Neuronal stem cell (in vitro differentiated cells): ENCODE results near the gene TSPAN14.

Experiments used
- DNase-seq: peaks from one replicate; pipeline ENCODE4 v3.0.0-alpha.2; 2013; ENCODE audit warnings: low spot score
- H2AFZ ChIP-seq: one replicate; pipeline ENCODE4 v1.6.1; 2013; ENCODE audit warnings: mild to moderate bottlenecking, low read length, inconsistent platforms
- H2AK5ac ChIP-seq: 2 replicates; pipeline ENCODE4 v1.6.1; 2013; ENCODE audit warnings: low read depth, mild to moderate bottlenecking, inconsistent platforms, low read length, moderate library complexity, mixed read lengths
- H2BK120ac ChIP-seq: 2 replicates; pipeline ENCODE4 v1.6.1; 2013; ENCODE audit warnings: low read depth, mild to moderate bottlenecking, inconsistent platforms, low read length, moderate library complexity, mixed read lengths
- H2BK12ac ChIP-seq: one replicate; pipeline ENCODE4 v1.6.1; 2013; ENCODE audit warnings: low read length, inconsistent platforms
- H2BK15ac ChIP-seq: 2 replicates; pipeline ENCODE4 v1.6.1; 2013; ENCODE audit warnings: mild to moderate bottlenecking, low read length, inconsistent platforms, mixed read lengths
- H2BK5ac ChIP-seq: one replicate; pipeline ENCODE4 v1.6.1; 2013; ENCODE audit warnings: inconsistent platforms, mild to moderate bottlenecking, low read length, moderate library complexity
- H3K14ac ChIP-seq: one replicate; pipeline ENCODE4 v1.6.1; 2013; ENCODE audit warnings: low read length, inconsistent platforms
- H3K18ac ChIP-seq: 2 replicates; pipeline ENCODE4 v1.6.1; 2013; ENCODE audit warnings: low read length, inconsistent platforms
- H3K23ac ChIP-seq: 2 replicates; pipeline ENCODE4 v1.6.1; 2013; ENCODE audit warnings: low read depth, mild to moderate bottlenecking, mixed read lengths, low read length, inconsistent platforms; ENCODE audit not compliant: poor library complexity
- H3K27ac ChIP-seq: replicated peaks from 3 replicates; pipeline ENCODE4 v1.5.1; 2013; ENCODE audit warnings: low read length, inconsistent platforms
- H3K27me3 ChIP-seq, 3 experiments: 2 replicates each; pipeline ENCODE4 v1.6.1; 2013; ENCODE audit warnings: low read length in 3 of 3, mild to moderate bottlenecking in 2 of 3, inconsistent platforms in 1 of 3, low read depth in 1 of 3, mixed read lengths in 1 of 3, moderate library complexity in 1 of 3; ENCODE audit not compliant: control insufficient read depth in 3 of 3, insufficient read depth in 3 of 3
- H3K36me3 ChIP-seq, 2 donors: replicated peaks in 1 of 2; 2 replicates each; pipeline ENCODE4 v1.6.1; 2013; ENCODE audit warnings: low read length in 2 of 2; ENCODE audit not compliant: control insufficient read depth in 2 of 2, insufficient read depth in 2 of 2
- H3K4ac ChIP-seq: 2 replicates; pipeline ENCODE4 v1.6.1; 2013; ENCODE audit warnings: inconsistent platforms, mild to moderate bottlenecking, low read length, moderate library complexity
- H3K4me1 ChIP-seq, 2 donors: 1 replicate in 1 of 2; 2 replicates in 1 of 2; pipeline ENCODE4 v1.6.1; 2013; ENCODE audit warnings: low read length in 2 of 2, low read depth in 1 of 2; ENCODE audit not compliant: control insufficient read depth in 2 of 2, insufficient read depth in 1 of 2
- H3K4me2 ChIP-seq: one replicate; pipeline ENCODE4 v1.6.1; 2013; ENCODE audit warnings: mild to moderate bottlenecking, low read length, inconsistent platforms; ENCODE audit not compliant: insufficient read depth, poor library complexity, severe bottlenecking
- H3K4me3 ChIP-seq, 2 donors: 2 replicates each; pipeline ENCODE4 v1.5.1; 2013; ENCODE audit warnings: low read length in 2 of 2, mild to moderate bottlenecking in 2 of 2, inconsistent platforms in 1 of 2, moderate library complexity in 1 of 2
- H3K79me1 ChIP-seq: one replicate; pipeline ENCODE4 v1.6.1; 2013; ENCODE audit warnings: low read depth, mild to moderate bottlenecking, inconsistent platforms, low read length, moderate library complexity
- H3K9ac ChIP-seq: one replicate; pipeline ENCODE4 v1.6.1; 2013; ENCODE audit warnings: mild to moderate bottlenecking, low read depth, low read length, inconsistent platforms; ENCODE audit not compliant: poor library complexity
- H3K9me3 ChIP-seq, 2 donors: replicated peaks in 1 of 2; 2 replicates each; pipeline versions ENCODE3 to v1.6.1; 2013; ENCODE audit warnings: low read length in 2 of 2, mild to moderate bottlenecking in 2 of 2, inconsistent platforms in 1 of 2, low read depth in 1 of 2, mixed read lengths in 1 of 2, moderate library complexity in 1 of 2; ENCODE audit not compliant: control insufficient read depth in 2 of 2, insufficient read depth in 1 of 2
- H4K8ac ChIP-seq: one replicate; pipeline ENCODE4 v1.6.1; 2013; ENCODE audit warnings: low read depth, mild to moderate bottlenecking, inconsistent platforms, low read length, moderate library complexity
- H4K91ac ChIP-seq: one replicate; pipeline ENCODE4 v1.6.1; 2013; ENCODE audit warnings: low read length, low read depth, mild to moderate bottlenecking, inconsistent platforms; ENCODE audit not compliant: poor library complexity
- WGBS, 2 donors: extraction: QIAGEN DNeasy Blood & Tissue Kit; methylation state at CpG; one replicate each; pipeline ENCODE4 v1.1.7; 2013; ENCODE audit warnings: missing lambda C conversion rate in 2 of 2, mixed read lengths in 1 of 2; ENCODE audit not compliant: insufficient read length in 2 of 2, insufficient replicate concordance in 1 of 2; ENCODE audit errors: extremely low coverage in 2 of 2; 5-methylcytosine and 5-hydroxymethylcytosine counted together

TSPAN14 gene

DNA sequence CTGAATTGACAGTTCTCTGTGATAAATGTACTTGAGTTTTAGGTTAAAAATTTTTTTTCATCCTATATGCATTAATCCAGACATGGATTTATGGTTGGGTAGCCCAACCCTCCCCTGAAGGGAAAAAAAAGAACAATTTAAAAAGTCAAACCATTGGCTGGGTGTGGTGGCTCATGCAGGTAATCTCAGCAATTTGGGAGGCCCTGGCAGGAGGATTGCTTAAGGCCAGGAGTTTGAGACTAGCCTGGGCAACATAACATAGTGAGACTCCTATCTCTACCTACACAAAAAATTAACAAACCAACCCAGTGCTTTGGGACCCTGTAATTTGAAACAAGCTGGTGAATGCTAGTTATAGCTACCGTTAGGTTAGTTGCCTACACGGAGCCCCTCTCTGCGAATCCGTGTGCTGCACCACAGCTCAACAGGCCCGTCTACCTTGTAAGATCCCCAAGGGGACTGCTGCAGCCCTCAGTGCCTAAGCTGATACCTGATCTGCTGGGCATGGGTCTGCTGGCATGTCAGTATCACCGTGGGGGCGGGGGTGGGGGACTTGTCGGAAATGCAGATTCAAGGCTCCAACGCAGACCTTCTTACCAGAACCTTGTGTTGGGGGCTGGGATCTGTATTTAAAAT is 32.8 kb downstream of the TSPAN14 start:
- H3K4me1 ChIP-seq, result peaks cover 17 to 28% of the 10 kb centered on the region in 2 donors
- no peak overlapping the region for H2AFZ ChIP-seq
- H3K14ac ChIP-seq, result peak overlapping the region; percentile 60
- no peak overlapping the region for H3K4me3 ChIP-seq
- H3K23ac ChIP-seq, result no peak overlapping the region
- H3K27ac ChIP-seq, result no peak overlapping the region
- DNase-seq, result no peak
- no peak overlapping the region for H2BK12ac ChIP-seq
- no peak overlapping the region for H2BK5ac ChIP-seq
- no peak overlapping the region for H2AK5ac ChIP-seq
- H2BK15ac ChIP-seq, result no peak overlapping the region
- H2BK120ac ChIP-seq, result no peak overlapping the region
- H3K4me2 ChIP-seq, result no peak overlapping the region
- H3K9me3 ChIP-seq, result peaks cover 0 to 2% of the 10 kb centered on the region in 2 donors
- H4K91ac ChIP-seq, result no peak overlapping the region
- H3K27me3 ChIP-seq, result no peaks in the 10 kb centered on the region
- H3K18ac ChIP-seq, result peak overlapping the region; percentile 76
- no peak overlapping the region for H3K9ac ChIP-seq
- peaks cover 18% of the 10 kb centered on the region for H3K79me1 ChIP-seq
- H3K36me3 ChIP-seq, result peaks cover 26 to 53% of the 10 kb centered on the region in 2 donors
- H4K8ac ChIP-seq, result no peak overlapping the region
- WGBS, 2 donors, result no CpG with 5 or more reads among the region's 9 CpGs
- H3K4ac ChIP-seq, result no peak overlapping the region

DNA sequence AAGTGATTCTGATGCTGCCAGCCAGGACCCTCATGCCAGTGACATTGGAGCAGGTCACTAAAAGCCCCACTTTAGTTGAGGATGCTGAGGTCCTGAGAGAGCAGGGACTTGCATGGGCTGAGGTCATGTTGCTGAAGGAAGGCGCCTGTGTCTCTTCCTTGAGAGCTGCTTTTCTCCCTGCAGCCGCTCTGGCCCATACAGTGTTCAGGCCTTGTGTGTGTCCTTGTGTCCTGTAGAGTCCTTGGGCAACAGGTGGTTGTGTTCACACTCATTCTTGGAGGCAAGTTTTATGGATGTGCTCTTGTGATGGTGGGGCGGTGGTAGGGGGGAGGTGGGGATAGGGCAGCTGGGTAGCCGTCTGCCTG is 33.3 kb downstream of the TSPAN14 start:
- Histone ChIP-seq H3K14ac (no peak overlapping the region), H3K27ac (no peak overlapping the region), H2AK5ac (no peak overlapping the region), H2BK15ac (no peak overlapping the region), H3K9me3 (peaks cover 0 to 2% of the 10 kb centered on the region in 2 donors), H4K91ac (no peak overlapping the region), H2BK5ac (no peak overlapping the region), H3K23ac (no peak overlapping the region), H3K27me3 (no peaks in the 10 kb centered on the region), H2BK12ac (no peak overlapping the region), H3K4me3 (no peak overlapping the region), H3K4me2 (no peak overlapping the region), H2BK120ac (no peak overlapping the region), H3K4me1 (peaks cover 17 to 28% of the 10 kb centered on the region in 2 donors), H3K79me1 (peaks cover 18% of the 10 kb centered on the region), H3K36me3 (peaks cover 27 to 55% of the 10 kb centered on the region in 2 donors), H2AFZ (no peak overlapping the region), H3K18ac (peak overlapping the region; percentile 8), H4K8ac (no peak overlapping the region), H3K9ac (no peak overlapping the region), H3K4ac (no peak overlapping the region)
- no CpG with 5 or more reads among the region's 4 CpGs for WGBS, 2 donors
- no peak for DNase-seq

DNA sequence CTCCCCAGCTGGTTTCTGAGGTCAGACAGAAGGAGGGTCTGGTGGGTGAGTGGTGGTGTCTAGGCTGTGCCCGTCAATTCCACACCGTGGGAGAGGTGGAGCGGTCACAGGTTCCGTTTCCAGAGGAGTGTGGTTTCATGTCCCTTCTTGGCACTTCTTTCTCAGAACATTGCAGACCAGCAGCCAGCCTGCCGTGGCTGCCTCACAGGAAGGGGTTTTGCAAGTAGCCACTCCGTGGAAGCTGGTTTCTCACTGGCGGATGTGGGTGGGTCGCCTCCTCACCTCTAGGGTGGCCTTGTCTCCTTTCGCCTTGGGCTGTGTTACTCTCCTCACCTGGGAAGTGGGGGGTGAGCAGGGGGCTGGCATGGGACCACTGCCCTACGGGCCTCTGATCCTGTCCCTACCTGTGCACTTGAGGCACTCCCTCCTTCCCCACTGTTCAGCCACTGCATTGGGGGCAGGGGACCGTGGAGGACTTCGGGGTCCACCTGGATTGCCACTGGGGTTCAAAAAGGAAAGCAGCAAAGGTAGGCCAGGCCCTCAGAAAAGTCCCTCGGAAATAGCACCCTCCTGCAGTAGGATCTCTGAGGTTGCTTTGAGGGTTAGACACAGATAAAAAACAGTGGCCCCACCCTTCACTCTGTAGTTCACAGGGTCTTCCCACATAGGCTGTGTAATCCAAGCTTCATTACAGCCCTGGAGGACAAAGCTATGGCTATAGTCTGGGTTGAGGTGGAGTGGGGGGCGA is 33.9 kb downstream of the TSPAN14 start:
- Histone ChIP-seq H3K23ac (no peak overlapping the region), H2BK15ac (no peak overlapping the region), H3K27ac (no peak overlapping the region), H3K18ac (peak overlapping the region; percentile 46), H2BK12ac (no peak overlapping the region), H2BK5ac (no peak overlapping the region), H4K91ac (no peak overlapping the region), H3K4ac (no peak overlapping the region), H3K14ac (no peak overlapping the region), H4K8ac (no peak overlapping the region), H3K4me2 (no peak overlapping the region), H3K27me3 (no peaks in the 10 kb centered on the region), H3K9ac (no peak overlapping the region), H3K4me1 (peaks cover 17 to 28% of the 10 kb centered on the region in 2 donors), H3K4me3 (no peak overlapping the region), H3K9me3 (peaks cover 0 to 2% of the 10 kb centered on the region in 2 donors), H2AFZ (no peak overlapping the region), H2BK120ac (no peak overlapping the region), H2AK5ac (no peak overlapping the region), H3K79me1 (peaks cover 18% of the 10 kb centered on the region), H3K36me3 (peaks cover 27 to 57% of the 10 kb centered on the region in 2 donors)
- no peak for DNase-seq
- WGBS, 2 donors, result no CpG with 5 or more reads among the region's 14 CpGs

DNA sequence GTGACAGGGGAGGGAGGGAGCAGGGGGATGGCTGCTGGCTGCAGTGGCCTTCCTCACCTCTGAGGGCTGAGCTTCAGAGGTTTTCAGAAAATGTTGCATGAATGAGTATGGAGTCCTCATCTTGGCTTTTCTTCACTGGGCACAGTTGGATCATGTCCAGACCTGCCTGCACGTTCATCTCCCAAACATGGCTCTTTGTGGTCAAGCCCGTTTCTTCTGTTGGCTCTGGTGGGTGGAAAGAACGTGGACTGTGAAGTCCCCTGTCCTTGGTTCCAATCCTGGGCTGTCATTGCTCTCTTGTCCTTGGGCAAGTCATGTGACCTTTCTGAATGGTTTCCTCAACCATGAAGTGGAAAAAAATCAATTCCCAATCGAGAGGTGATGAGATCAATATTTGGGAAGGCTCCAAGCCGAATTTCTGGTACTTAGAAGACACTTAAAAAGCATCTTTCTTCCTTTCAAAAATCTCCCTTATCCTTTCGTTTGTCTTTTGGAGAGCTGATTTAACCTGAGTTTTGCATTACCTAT is 34.5 kb downstream of the TSPAN14 start:
- H2BK120ac ChIP-seq, result no peak overlapping the region
- no peak overlapping the region for H3K14ac ChIP-seq
- no peak overlapping the region for H2BK15ac ChIP-seq
- H3K36me3 ChIP-seq, result peaks cover 27 to 57% of the 10 kb centered on the region in 2 donors
- no peak overlapping the region for H3K9ac ChIP-seq
- no peak overlapping the region for H3K4ac ChIP-seq
- no peak overlapping the region for H3K4me3 ChIP-seq
- DNase-seq, result no peak
- H2AK5ac ChIP-seq, result no peak overlapping the region
- peaks cover 0 to 2% of the 10 kb centered on the region in 2 donors for H3K9me3 ChIP-seq
- no peaks in the 10 kb centered on the region for H3K27me3 ChIP-seq
- no peak overlapping the region for H2BK12ac ChIP-seq
- no peak overlapping the region for H2AFZ ChIP-seq
- H3K79me1 ChIP-seq, result peaks cover 18% of the 10 kb centered on the region
- no peak overlapping the region for H2BK5ac ChIP-seq
- H3K27ac ChIP-seq, result no peak overlapping the region
- no peak overlapping the region for H4K8ac ChIP-seq
- no CpG with 5 or more reads among the region's 6 CpGs for WGBS, 2 donors
- H3K4me2 ChIP-seq, result no peak overlapping the region
- H3K18ac ChIP-seq, result no peak overlapping the region
- no peak overlapping the region for H3K23ac ChIP-seq
- H3K4me1 ChIP-seq, result peaks cover 20 to 28% of the 10 kb centered on the region in 2 donors
- H4K91ac ChIP-seq, result no peak overlapping the region
